Bone marrow (tissue), 2 donors: Measurements from ENCODE around the gene OR2H1.

ENCODE experiments used
- DNase-seq, 2 donors: peaks; one replicate each; lab custom pipeline; 2025; lab: John Stamatoyannopoulos, UW

OR2H1 gene

DNA sequence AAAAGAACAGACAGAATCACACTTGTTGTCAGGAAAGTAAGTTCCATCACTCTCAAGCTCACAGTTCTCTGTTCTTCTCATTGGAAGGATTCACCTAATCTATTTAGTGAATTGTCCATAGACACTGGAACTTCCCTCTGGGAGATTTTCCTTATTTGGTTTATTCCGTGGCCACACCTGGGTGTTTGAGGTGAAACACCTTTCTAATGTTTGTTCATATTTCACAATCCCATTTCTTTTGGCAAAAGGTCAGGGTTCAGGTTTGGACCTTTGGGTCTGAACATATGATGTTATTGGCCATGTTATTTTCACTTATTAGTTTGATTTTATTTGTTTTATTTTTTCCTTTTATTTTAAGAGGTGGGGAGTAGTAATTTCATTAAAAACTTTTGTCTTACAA lies 26.8 kb downstream of the OR2H1 start:
- DNase-seq, result no peak

DNA sequence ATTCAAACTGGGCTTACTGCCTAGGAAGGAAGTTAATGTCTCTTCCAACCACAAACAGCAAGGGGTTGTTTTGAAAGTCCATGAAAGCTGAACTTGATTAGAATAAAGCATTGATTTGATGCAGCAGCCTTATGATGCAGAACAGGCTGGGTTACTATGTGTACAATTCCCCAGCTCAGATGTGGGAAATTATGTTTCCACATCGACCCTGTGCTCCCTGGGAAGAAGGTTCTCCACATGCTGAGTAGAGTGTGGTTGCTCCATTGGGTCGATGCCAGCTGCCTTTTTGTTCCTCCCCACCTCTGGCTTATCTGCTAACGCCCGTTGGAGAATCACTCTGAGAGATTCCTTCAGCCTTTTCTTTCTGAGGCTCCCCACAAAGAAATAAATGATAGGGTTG lies 29.6 kb downstream of the OR2H1 start:
- DNase-seq, result no peak

DNA sequence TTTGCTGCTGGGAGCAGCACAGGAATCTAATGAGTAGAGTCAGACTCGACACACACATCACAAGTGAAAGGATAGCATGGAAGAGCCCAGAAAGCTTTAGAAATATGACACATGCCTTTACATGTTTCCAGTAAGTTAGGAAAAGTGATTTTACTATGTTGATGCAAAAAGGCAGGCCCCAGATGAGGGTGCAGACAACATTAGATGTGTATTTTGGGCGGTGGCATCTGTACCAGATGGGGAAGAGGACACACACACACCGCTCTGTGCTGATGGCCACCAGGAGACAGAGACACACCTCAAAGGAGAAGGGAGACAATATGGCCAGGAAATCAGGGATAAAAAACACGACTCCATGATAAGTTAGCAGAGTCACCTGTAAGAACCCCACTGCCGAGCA lies 30.2 kb downstream of the OR2H1 start:
- no peak for DNase-seq

DNA sequence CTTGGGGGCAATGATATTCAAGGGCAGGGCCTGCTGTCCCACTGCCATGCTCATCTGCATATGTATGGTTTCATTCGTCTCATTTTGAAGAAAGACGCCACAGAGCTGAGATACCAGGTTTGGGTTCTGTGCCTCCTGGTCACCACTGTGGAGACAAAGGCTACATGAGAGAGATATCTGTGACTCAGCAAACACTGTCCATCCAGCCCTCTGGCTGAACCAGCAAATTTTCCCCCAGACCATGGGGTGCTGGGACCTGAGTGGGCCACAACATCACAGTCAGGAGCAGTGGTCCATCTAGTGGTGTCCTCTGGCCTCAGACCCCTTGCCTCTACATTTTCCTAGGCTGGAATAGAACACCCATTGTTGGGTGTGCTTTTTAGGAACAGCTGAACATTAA lies 30.7 kb downstream of the OR2H1 start, which contains the start of gene MAS1L:
TSS of gene MAS1L (minus strand) at position 297 of the 400 bp plus-strand sequence. CDS start at position 243, 54 bp downstream.
- DNase-seq, result no peak

- no peak for DNase-seq
Observed at GRCh38 chr6:29488874-29489273, 31.9 kb downstream of the OR2H1 start.

GRCh38 chr6:29489286-29489685 lies 32.3 kb downstream of the OR2H1 start:
- no peak for DNase-seq

DNA sequence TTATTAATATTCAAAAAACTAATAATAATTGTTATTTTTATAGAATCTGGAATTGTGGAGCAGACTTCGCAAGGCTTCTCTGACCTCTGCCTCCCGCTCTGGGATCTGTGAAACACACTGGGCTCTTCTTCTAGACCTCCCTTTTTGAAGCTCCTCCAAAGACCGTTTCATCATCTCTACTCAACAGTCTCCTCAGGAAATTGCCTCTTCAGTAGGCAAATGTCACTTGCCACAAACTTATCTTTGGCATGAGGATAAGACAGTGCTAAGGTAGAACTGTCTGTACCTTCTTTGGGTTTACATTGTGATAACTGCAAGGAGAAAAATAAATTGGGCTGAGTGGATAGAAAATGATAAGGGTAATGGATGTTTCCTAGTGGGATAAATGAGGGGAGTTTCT lies 33.1 kb downstream of the OR2H1 start:
- DNase-seq, result no peak

DNA sequence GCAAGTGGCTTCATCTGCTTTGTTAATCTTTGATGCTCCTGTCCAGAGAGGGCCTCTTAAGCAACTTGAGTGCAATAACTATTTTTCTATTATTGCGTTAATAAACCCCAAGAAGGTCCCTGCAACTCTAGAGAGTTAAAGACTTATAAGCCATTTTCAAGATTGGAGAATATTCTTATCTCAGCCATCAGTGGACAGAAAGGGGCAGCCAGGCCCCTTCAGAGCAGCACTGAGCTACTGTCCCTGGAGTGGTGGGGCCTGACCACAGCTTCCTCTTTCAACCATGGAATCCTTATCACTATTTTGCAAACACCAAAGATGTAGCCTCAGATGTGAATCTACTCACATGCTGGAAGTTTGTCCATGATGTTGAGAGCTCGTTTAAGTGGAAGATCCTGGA lies 33.6 kb downstream of the OR2H1 start:
- no peak for DNase-seq

DNA sequence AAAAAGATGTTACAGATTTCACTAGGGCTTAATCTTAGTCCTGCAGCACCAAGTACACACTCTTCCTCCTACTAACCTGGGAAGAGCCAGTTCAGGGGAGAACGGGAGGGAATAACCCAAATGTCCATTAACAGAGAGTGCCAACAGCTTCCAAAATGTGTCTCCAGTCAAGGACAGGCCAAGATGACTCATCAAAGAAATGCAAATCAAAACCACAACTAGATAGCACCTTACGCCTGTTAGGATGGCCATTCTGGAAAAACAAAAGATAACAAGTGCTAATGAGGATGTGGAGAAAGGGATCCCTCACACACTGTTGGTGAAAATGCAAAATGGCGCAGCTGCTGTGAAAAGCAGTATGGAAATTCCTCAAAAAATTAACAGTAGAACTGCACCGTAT lies 34.6 kb downstream of the OR2H1 start:
- DNase-seq, result no peak

DNA sequence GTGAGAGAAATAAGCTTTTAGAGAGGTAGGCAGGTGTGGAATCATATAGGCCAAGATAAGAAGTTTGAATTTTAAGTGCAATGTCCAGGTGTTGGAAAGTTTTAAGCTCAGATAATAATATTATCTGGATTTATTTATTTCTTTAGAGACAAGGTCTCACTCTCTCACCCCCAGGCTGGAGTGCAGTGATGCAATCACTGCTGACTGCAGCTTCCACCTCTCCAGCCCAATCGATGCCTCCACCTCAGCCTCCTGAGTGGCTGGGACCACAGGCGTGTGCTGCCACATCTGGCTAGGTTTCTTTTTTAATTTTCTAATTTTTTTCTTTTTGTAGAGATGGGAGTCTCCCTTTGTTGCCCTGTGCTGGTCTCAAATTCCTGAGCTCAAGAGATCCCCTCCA lies 36.3 kb downstream of the OR2H1 start:
- no peak for DNase-seq

- no peak for DNase-seq
Observed at GRCh38 chr6:29494131-29494530, 37.2 kb downstream of the OR2H1 start.

DNA sequence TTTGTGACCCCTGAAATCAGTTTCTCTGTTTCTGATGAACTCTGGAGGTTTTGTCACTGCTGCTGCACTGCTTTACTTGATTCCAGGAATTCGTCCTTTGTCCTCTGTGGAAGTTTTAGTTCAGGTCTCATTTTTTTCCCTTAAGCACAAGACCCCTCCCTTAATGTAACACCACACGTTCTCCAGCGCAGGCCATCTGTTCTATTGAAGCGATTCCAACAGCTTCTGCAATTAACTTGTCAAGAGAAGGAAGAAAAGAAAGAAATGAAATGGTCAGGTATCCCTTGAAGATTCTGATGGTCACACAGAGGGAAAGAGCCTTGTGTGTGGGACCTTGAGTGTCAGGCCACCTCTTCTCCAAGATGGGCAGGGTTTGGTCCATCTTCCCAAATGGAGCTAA lies 38.6 kb downstream of the OR2H1 start:
- DNase-seq, result no peak

GRCh38 chr6:29496961-29497360 lies 40.0 kb downstream of the OR2H1 start:
- DNase-seq, result no peak

GRCh38 chr6:29499704-29500103 lies 42.7 kb downstream of the OR2H1 start:
- DNase-seq, result no peak

DNA sequence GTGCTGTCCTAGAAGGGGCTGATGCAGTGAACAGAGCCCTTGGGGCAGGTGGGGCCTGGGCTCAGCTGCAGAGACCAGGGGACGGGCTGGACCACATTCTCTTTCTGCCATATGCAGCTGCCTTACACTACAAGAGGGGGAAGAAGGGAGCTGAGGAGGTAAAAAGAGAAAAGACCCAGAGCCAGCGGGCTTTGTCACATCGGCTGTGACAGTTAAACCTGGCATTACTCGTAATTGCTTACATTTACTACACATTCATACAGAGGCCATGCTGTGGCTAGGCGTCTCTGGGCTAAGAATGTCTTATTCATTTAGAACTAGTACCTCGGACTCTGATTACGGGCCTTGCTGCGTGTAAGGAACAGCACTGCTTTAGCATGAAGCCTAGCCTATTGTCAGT lies 43.6 kb downstream of the OR2H1 start:
- DNase-seq, result no peak

GRCh38 chr6:29501106-29501505 lies 44.2 kb downstream of the OR2H1 start:
- DNase-seq, result no peak

GRCh38 chr6:29502181-29502580 lies 45.2 kb downstream of the OR2H1 start:
- DNase-seq, result no peak

DNA sequence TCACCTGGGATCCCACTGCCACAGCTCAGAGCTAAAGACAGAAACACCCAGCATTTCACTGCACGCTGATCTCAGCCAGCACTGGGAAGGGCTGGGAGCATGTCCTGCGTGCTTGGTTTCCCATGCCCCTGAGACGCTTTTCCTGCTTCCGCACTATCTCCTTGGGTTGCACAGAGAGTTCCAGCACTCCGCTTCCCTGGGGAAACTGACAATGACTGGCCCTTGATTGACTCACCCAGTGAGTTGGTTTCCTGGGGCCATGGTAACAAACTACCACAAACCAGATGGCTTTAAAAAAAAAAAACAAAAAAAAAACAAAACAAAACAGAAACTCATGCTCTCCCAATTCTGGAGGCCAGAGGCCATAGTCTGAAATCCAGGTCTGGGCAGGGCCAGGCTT lies 45.6 kb downstream of the OR2H1 start:
- DNase-seq, result no peak

DNA sequence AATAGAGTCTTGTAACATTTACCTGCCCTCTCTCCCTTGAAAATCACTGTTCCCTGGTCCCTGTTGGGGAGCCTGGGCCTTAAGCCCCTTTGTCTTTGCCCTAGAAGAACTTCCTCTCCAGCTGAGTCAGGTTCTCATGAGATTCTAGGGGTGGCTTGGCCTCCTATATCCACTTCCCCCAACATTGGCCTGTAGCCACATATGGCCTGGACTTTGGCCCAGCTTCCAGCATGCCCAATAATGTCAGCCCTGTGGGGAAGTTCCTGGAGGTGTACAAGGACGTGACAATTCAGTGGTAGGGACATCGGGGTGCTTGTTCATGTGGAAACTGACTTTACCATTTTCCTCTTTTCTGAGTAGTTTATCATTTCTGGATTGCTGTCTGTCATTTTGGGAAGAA lies 48.0 kb downstream of the OR2H1 start:
- no peak for DNase-seq

DNA sequence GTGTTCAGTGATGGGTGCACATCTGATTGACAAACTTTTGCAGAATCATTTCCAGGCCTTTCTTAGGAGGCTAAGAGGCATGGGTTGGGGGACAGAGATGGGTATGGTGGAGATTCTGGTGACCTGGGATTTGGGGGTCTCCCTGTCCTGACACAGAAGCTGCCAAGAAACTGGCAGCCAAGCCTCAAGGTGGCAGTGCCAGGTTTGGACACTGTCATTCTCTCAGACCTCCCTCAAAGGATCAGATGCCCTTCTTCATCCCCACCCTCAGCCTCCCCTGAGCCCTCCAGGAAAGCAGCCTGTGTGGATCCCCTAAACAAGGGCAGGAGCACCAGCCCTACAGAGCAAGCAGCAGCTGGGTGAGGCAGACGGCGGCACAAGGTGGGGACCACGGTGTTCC lies 48.9 kb downstream of the OR2H1 start:
- no peak for DNase-seq

DNA sequence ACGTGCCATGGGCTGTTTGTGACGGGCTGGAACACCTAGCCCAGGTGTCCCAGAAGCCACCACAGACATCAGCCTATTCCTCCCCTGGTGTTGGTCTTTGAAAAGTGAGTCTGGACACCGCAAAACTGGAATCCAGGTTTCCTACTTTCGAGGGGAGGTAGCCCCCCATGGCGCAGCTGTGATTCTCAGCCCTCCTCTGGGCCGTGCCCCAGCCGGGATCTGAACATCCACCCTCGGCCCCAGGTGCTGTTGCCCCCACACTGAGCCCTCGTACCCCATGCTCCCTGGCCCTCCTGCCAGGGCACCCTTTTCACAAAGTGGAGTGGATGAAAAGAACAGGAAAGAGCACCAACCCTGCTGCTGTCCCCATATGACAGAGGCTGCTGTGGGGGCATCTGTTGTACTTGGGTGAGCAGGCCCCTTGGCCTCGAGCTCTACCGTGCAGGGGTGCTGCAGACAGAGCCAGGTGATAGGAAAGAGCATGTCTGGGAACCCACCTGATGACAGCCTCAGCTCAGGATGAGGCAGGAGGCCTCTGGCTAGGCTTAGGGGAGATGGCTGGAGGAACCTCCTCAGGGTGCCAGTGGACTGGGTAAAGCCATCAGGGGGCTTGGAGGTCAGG lies 49.6 kb downstream of the OR2H1 start:
- no peak for DNase-seq

DNA sequence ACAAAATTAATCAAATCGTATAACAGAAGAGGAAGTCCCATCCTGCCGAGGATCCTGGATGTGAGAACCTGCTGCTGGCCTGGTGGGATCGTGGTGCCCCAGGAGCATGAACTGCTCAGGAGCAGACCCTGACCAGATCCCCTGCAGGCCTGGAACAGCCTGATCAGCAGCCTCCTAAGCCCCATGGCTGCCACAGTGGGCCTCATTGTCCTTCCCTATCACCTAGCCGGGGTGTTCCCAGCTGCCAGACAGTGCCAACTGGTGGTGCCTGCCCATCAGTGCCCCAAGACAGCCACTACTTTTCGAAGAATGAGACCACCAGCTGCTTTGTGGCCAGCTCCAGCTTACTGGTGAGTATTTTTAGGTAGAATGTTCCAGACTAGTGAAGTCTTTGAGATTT lies 50.4 kb downstream of the OR2H1 start:
- DNase-seq, result no peak

DNA sequence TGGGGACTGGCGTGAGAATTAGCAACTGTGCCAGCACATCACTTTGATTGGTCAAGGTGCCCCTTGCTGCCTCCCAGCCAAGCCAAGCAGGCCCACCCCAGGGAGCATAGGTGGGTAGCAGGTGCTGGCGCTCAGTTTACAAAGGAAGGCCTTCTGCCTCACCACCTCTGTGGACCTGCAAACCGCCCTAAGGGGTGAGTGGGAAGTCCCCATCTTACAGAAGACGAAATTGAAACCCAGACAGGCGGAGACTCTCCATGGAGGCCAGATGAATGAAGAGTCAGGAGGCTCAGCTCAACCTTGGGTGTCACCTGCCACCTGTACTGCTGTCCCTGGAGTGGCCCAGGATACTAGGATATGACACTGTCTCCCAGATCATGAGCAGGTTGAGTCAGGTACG lies 52.3 kb downstream of the OR2H1 start:
- DNase-seq, result no peak

- DNase-seq, result no peak
Observed at GRCh38 chr6:29509711-29510110, 52.8 kb downstream of the OR2H1 start.

- DNase-seq, result no peak
Observed at GRCh38 chr6:29510202-29510601, 53.2 kb downstream of the OR2H1 start.
